ENCODE data around the gene PARP1.

DNA sequence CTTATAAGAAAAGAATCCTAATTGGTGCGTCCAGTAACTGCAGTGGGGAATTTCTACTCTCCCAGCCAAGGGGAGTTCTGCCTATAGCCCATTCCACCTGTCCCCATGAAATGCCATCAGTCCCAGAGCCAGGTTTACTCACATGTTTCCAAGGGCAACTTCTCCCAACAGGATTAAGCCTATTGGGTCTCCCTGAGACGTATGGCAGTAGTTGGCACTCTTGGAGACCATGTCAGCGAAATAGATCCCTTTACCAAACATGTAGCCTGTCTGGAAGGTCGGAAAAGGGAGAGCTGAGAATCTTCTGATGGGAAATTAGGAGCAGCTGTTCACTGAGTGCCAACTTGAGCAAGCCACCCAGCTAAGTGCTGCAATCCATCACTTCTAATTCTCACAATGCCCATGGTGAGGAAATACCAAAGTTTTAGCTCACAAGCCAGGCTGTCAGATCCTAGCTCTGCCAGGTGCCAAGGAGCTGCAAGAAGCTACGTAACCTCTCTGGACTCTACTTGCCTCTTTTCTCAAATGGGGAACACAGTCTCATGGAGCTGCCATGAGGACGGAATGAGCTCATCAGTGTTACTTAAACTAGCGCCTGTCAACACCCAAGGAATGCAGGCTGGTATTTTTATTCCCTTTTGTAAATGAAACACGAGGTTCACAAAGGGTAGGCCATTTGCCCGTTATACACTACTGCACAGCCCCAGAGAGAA is 43.9 kb downstream of the PARP1 start:
- TF ChIP-seq, protein P1, sequence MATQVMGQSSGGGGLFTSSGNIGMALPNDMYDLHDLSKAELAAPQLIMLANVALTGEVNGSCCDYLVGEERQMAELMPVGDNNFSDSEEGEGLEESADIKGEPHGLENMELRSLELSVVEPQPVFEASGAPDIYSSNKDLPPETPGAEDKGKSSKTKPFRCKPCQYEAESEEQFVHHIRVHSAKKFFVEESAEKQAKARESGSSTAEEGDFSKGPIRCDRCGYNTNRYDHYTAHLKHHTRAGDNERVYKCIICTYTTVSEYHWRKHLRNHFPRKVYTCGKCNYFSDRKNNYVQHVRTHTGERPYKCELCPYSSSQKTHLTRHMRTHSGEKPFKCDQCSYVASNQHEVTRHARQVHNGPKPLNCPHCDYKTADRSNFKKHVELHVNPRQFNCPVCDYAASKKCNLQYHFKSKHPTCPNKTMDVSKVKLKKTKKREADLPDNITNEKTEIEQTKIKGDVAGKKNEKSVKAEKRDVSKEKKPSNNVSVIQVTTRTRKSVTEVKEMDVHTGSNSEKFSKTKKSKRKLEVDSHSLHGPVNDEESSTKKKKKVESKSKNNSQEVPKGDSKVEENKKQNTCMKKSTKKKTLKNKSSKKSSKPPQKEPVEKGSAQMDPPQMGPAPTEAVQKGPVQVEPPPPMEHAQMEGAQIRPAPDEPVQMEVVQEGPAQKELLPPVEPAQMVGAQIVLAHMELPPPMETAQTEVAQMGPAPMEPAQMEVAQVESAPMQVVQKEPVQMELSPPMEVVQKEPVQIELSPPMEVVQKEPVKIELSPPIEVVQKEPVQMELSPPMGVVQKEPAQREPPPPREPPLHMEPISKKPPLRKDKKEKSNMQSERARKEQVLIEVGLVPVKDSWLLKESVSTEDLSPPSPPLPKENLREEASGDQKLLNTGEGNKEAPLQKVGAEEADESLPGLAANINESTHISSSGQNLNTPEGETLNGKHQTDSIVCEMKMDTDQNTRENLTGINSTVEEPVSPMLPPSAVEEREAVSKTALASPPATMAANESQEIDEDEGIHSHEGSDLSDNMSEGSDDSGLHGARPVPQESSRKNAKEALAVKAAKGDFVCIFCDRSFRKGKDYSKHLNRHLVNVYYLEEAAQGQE (IDR thresholded peaks at IDR 0.05; ENCODE audit: insufficient read depth in 1 of 2, low read depth in 2 of 2, low read length in 1 of 2), result no peak
- TF ChIP-seq, protein P2, sequence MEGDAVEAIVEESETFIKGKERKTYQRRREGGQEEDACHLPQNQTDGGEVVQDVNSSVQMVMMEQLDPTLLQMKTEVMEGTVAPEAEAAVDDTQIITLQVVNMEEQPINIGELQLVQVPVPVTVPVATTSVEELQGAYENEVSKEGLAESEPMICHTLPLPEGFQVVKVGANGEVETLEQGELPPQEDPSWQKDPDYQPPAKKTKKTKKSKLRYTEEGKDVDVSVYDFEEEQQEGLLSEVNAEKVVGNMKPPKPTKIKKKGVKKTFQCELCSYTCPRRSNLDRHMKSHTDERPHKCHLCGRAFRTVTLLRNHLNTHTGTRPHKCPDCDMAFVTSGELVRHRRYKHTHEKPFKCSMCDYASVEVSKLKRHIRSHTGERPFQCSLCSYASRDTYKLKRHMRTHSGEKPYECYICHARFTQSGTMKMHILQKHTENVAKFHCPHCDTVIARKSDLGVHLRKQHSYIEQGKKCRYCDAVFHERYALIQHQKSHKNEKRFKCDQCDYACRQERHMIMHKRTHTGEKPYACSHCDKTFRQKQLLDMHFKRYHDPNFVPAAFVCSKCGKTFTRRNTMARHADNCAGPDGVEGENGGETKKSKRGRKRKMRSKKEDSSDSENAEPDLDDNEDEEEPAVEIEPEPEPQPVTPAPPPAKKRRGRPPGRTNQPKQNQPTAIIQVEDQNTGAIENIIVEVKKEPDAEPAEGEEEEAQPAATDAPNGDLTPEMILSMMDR (IDR thresholded peaks at IDR 0.05), result no peak
- no peak for TF ChIP-seq POLR2AphosphoS5 (IDR thresholded peaks at IDR 0.05; ENCODE audit: low read depth, low read length)
